ENCODE results near the gene TNFSF9. TPM values are rescaled to one million over a fixed set of nuclear protein-coding genes. Genes with fewer than 3 reads are reported as not detected.

TNFSF9 gene
- total and polyA plus RNA-seq, 2 of the 8 experiments (the other 6 are each of a cell fraction or from before 2014, with no cell fraction given), result 1.7 to 4.4 TPM

GRCh38 chr19:6494438-6495036, 36.3 kb upstream of the TNFSF9 start:
- peaks cover 0 to 5% (median under 1%) of the 10 kb centered on the region in 4 experiments; a peak in 1 of 8 replicates for H3K36me3 ChIP-seq (ENCODE audit: control insufficient read depth in 2 of 4, insufficient read depth in 4 of 4, low read length in 3 of 4)
- H3K27me3 ChIP-seq (replicated peaks in 1 of 4; ENCODE audit: control insufficient read depth in 3 of 4, extremely low read depth in 1 of 4, insufficient read depth in 3 of 4, low read length in 3 of 4), result peaks cover 0 to 2% (median 0%) of the 10 kb centered on the region in 4 experiments; a peak in 1 of 7 replicates
- no peak for DNase-seq (ENCODE audit: low read depth in 1 of 2, low spot score in 2 of 2)
- H3K9ac ChIP-seq (replicated peaks in 1 of 4; ENCODE audit: extremely low read depth in 1 of 4, low read depth in 3 of 4, low read length in 3 of 4), result no peak overlapping the region
- no peaks in the 10 kb centered on the region for H3K79me2 ChIP-seq (ENCODE audit: control insufficient read depth in 1 of 2, insufficient read depth in 2 of 2, low read length in 2 of 2)
- H4K8ac ChIP-seq (ENCODE audit: extremely low read depth, insufficient read depth, low read length), result no peak overlapping the region
- H2AK5ac ChIP-seq (ENCODE audit: low read depth, low read length), result no peak overlapping the region
- H4K20me1 ChIP-seq (replicated peaks in 1 of 2; ENCODE audit: control insufficient read depth in 1 of 2, insufficient read depth in 2 of 2, low read length in 2 of 2), result no peaks in the 10 kb centered on the region
- FAIRE-seq, result no peak
- no peaks in the 10 kb centered on the region for H3K23me2 ChIP-seq (ENCODE audit: low read depth, low read length)
- no peak overlapping the region for H3K4me3 ChIP-seq (ENCODE audit: extremely low read depth in 1 of 4, insufficient read depth in 2 of 4, low read depth in 3 of 4, low read length in 4 of 4)
- H2AFZ ChIP-seq (ENCODE audit: low read length), result no peak overlapping the region
- no peak overlapping the region for H3K27ac ChIP-seq (ENCODE audit: low read depth, low read length)
- H3K23ac ChIP-seq (ENCODE audit: insufficient read length), result no peak overlapping the region
- H3K79me1 ChIP-seq (ENCODE audit: low read depth, low read length), result no peaks in the 10 kb centered on the region
- CTCF ChIA-PET (ENCODE audit: partially characterized antibody), result interaction anchor here (0.8 kb wide), 2 partner anchors 14 to 18 kb away, joined by 3 read pairs; no protein-coding TSS in a partner anchor
- no peak overlapping the region for H2BK120ac ChIP-seq (replicated peaks; ENCODE audit: low read depth, low read length)
- no peaks in the 10 kb centered on the region for H3K9me3 ChIP-seq (ENCODE audit: insufficient read depth in 2 of 2, low read depth in 1 of 2, low read length in 1 of 2)
- H3K18ac ChIP-seq (ENCODE audit: extremely low read depth, low read length), result no peak overlapping the region
- H2BK15ac ChIP-seq (ENCODE audit: low read length), result no peak overlapping the region
- H2BK12ac ChIP-seq (ENCODE audit: low read depth, low read length), result no peak overlapping the region
- POLR2A ChIA-PET (ENCODE audit: partially characterized antibody), result interaction anchor here (0.6 to 1.0 kb wide), 2 partner anchors 10 to 578 kb away, joined by 3 read pairs; no protein-coding TSS in a partner anchor
- H4K5ac ChIP-seq (ENCODE audit: insufficient read length, low read depth, low read length), result no peak overlapping the region
- no peak overlapping the region for H4K91ac ChIP-seq (replicated peaks; ENCODE audit: insufficient read length, low read length)
- 91% methylated on average over 7 of the region's 8 CpGs; no CpG with 5 or more reads in 1 of the 2 experiments for WGBS, 2 experiments (ENCODE audit: extremely low coverage in 1 of 2, insufficient coverage in 1 of 2, insufficient read length in 1 of 2, insufficient replicate concordance in 2 of 2, low coverage in 1 of 2, low lambda C conversion rate in 2 of 2, missing lambda C conversion rate in 1 of 2)
- H2BK5ac ChIP-seq (ENCODE audit: low read depth, low read length), result no peak overlapping the region
- H3K56ac ChIP-seq (replicated peaks; ENCODE audit: insufficient read length, low read depth, low read length), result no peak overlapping the region
- no peak overlapping the region for H3K4me2 ChIP-seq (ENCODE audit: insufficient read depth in 1 of 2, low read depth in 2 of 2, low read length in 2 of 2)
- H3K4ac ChIP-seq (replicated peaks; ENCODE audit: insufficient read length, low read depth, low read length), result no peak overlapping the region
- no peaks in the 10 kb centered on the region for H3K4me1 ChIP-seq (replicated peaks in 1 of 4; ENCODE audit: control insufficient read depth in 3 of 4, insufficient read depth in 4 of 4, low read length in 3 of 4)
- no peak overlapping the region for H3K14ac ChIP-seq (ENCODE audit: insufficient read length)
- H2BK20ac ChIP-seq (ENCODE audit: low read length), result no peak overlapping the region
- TF ChIP-seq TBP (IDR thresholded peaks at IDR 0.05; ENCODE audit: low read depth, low read length) (no peak), YY1 (IDR thresholded peaks at IDR 0.05; ENCODE audit: low read depth, low read length) (no peak), RAD21 (IDR thresholded peaks at IDR 0.05 in 1 of 2, conservative IDR thresholded peaks at IDR 0.05 in 1 of 2; ENCODE audit: low read depth in 2 of 2, low read length in 2 of 2) (no peak), SIN3A (conservative IDR thresholded peaks at IDR 0.05 in 1 of 2, IDR thresholded peaks at IDR 0.05 in 1 of 2; ENCODE audit: low read depth in 1 of 2, low read length in 2 of 2) (no peak), EGR1 (IDR thresholded peaks at IDR 0.05; ENCODE audit: borderline replicate concordance, low read depth, low read length) (no peak), CEBPB (IDR thresholded peaks at IDR 0.05; ENCODE audit: low read depth, low read length) (no peak), KDM1A (IDR thresholded peaks at IDR 0.05; ENCODE audit: borderline replicate concordance, low read length) (no peak), TAF1 (IDR thresholded peaks at IDR 0.05; ENCODE audit: low read depth, low read length) (no peak), FOSL1 (IDR thresholded peaks at IDR 0.05; ENCODE audit: insufficient read depth, low read depth, low read length) (no peak), EP300 (IDR thresholded peaks at IDR 0.05; ENCODE audit: borderline replicate concordance in 1 of 2, low read depth in 2 of 2, low read length in 2 of 2) (no peak), E2F6 (IDR thresholded peaks at IDR 0.05) (no peak), JUND (IDR thresholded peaks at IDR 0.05; ENCODE audit: low read length) (no peak)

All from H1 (cell line).